Astrocyte (in vitro differentiated cells and primary cell): ENCODE measurements around the gene LMTK3.

Experiments
- EZH2 ChIP-seq: IDR thresholded peaks from 2 replicates; pipeline ENCODE4 v1.6.1; 2012; ENCODE audit warnings: mild to moderate bottlenecking, low read length, inconsistent platforms; ENCODE audit not compliant: insufficient read depth
- TF ChIP-seq, protein P1 (sequence below): IDR thresholded peaks from 2 replicates; pipeline ENCODE4 v1.5.1; 2011; ENCODE audit warnings: low read depth, mild to moderate bottlenecking, inconsistent platforms, low read length, moderate library complexity; ENCODE audit not compliant: insufficient read depth

DNA sequence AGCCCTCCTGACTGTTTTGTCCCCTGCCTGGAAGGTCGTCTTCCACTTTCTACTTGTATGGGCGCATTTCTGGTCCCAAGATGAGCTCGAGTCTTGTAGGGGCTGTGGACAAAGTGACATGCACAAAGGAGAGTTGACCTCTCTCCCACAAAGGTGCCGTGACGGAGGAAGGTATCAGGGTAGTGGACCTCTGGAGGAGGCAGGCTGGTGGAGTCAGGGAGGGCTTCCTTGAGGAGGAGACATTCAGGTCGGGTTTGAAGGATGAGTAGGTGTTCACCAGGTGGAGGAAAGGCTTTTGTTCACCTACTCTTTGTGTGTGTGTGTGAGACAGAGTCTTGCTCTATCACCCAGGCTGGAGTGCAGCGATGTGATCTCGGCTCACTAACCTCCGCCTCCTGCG lies 40.8 kb downstream of the LMTK3 start:
- TF ChIP-seq, protein P1, sequence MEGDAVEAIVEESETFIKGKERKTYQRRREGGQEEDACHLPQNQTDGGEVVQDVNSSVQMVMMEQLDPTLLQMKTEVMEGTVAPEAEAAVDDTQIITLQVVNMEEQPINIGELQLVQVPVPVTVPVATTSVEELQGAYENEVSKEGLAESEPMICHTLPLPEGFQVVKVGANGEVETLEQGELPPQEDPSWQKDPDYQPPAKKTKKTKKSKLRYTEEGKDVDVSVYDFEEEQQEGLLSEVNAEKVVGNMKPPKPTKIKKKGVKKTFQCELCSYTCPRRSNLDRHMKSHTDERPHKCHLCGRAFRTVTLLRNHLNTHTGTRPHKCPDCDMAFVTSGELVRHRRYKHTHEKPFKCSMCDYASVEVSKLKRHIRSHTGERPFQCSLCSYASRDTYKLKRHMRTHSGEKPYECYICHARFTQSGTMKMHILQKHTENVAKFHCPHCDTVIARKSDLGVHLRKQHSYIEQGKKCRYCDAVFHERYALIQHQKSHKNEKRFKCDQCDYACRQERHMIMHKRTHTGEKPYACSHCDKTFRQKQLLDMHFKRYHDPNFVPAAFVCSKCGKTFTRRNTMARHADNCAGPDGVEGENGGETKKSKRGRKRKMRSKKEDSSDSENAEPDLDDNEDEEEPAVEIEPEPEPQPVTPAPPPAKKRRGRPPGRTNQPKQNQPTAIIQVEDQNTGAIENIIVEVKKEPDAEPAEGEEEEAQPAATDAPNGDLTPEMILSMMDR = no peak
- TF ChIP-seq EZH2 = no peak
